Neural progenitor cell (in vitro differentiated cells): ENCODE data around the gene IER3IP1. TPM values are rescaled to one million over a fixed set of nuclear protein-coding genes. Genes with fewer than 3 reads are reported as not detected.

ENCODE experiments used
- DNase-seq: peaks from one replicate; pipeline ENCODE4 v3.0.0-alpha.2; 2016; ENCODE audit warnings: low spot score
- H2AFZ ChIP-seq: fragments of 200-600 bp; sonication (generic); replicated peaks from 2 replicates; pipeline ENCODE4 v1.6.1; 2016; ENCODE audit warnings: antibody characterized with exemption
- H3F3A ChIP-seq: fragments of 200-600 bp; sonication (generic); 2 replicates; pipeline ENCODE4 v1.6.1; 2016; ENCODE audit warnings: antibody characterized with exemption, low read depth
- H3K27ac ChIP-seq: fragments of 200-600 bp; sonication (generic); 2 replicates; pipeline ENCODE4 v1.5.1; 2016; ENCODE audit warnings: mild to moderate bottlenecking
- H3K27me3 ChIP-seq: fragments of 200-600 bp; sonication (generic); 2 replicates; pipeline ENCODE4 v1.6.1; 2016; ENCODE audit warnings: mild to moderate bottlenecking, moderate library complexity
- H3K36me3 ChIP-seq: fragments of 200-600 bp; sonication (generic); 2 replicates; pipeline ENCODE4 v1.5.1; 2016
- H3K4me1 ChIP-seq: fragments of 200-600 bp; sonication (generic); 2 replicates; pipeline ENCODE4 v1.6.1; 2016; ENCODE audit warnings: mixed run types
- H3K4me2 ChIP-seq: fragments of 200-600 bp; sonication (generic); 2 replicates; pipeline ENCODE4 v1.6.1; 2016
- H3K4me3 ChIP-seq: fragments of 200-600 bp; sonication (generic); 2 replicates; pipeline ENCODE4 v1.5.1; 2016
- H3K79me2 ChIP-seq: fragments of 200-600 bp; sonication (generic); 2 replicates; pipeline ENCODE4 v1.6.1; 2016; ENCODE audit warnings: low read depth
- H3K9ac ChIP-seq: fragments of 200-600 bp; sonication (generic); 2 replicates; pipeline ENCODE4 v1.6.1; 2016
- H3K9me3 ChIP-seq: fragments of 200-600 bp; sonication (generic); 2 replicates; pipeline ENCODE4 v1.5.1; 2016; ENCODE audit warnings: low read depth
- H4K20me1 ChIP-seq: fragments of 200-600 bp; sonication (generic); 2 replicates; pipeline ENCODE4 v1.6.1; 2016; ENCODE audit warnings: low read depth
- H3K27ac Mint-ChIP-seq: 3 replicates; pipeline ENCODE4 v1.8.0; 2021; ENCODE audit warnings: mixed read lengths
- H3K27me3 Mint-ChIP-seq: 2 replicates; pipeline ENCODE4 v1.8.0; 2022; ENCODE audit warnings: low read depth, mild to moderate bottlenecking, inconsistent platforms, moderate library complexity, mixed read lengths; ENCODE audit not compliant: insufficient read depth
- H3K36me3 Mint-ChIP-seq: 3 replicates; pipeline ENCODE4 v1.8.0; 2021; ENCODE audit warnings: mixed read lengths
- H3K4me1 Mint-ChIP-seq: 3 replicates; pipeline ENCODE4 v1.8.0; 2021; ENCODE audit warnings: mixed read lengths
- H3K4me3 Mint-ChIP-seq: 3 replicates; pipeline ENCODE4 v1.8.0; 2021; ENCODE audit warnings: mild to moderate bottlenecking, moderate library complexity, mixed read lengths
- H3K9me3 Mint-ChIP-seq: 3 replicates; pipeline ENCODE4 v1.8.0; 2020; ENCODE audit warnings: mixed read lengths
- EZH2 ChIP-seq: fragments of 200-600 bp; sonication (generic); IDR thresholded peaks from 2 replicates; pipeline ENCODE4 v1.6.1; 2017; ENCODE audit warnings: antibody characterized with exemption, mild to moderate bottlenecking, moderate library complexity
- EZH2phosphoT487 ChIP-seq: fragments of 200-600 bp; sonication (generic); IDR thresholded peaks from 2 replicates; pipeline ENCODE4 v1.6.1; 2017; ENCODE audit warnings: antibody characterized with exemption
- total RNA-seq: library from RNA; depleted of rRNA; stranded (reverse); fragments of >200 nt; gene quantifications from 2 replicates; pipeline ENCODE4 v1.2.3, GENCODE V29; 2015; ENCODE audit warnings: low replicate concordance
- TF ChIP-seq, protein P1 (sequence below): fragments of 200-600 bp; sonication (generic); IDR thresholded peaks from 2 replicates; pipeline ENCODE4 v1.5.1; 2017; ENCODE audit warnings: antibody characterized with exemption, mild to moderate bottlenecking

The IER3IP1 gene, protein sequence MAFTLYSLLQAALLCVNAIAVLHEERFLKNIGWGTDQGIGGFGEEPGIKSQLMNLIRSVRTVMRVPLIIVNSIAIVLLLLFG
- 10.9 and 16.6 TPM in 2 replicates for total RNA-seq

- no peak for TF ChIP-seq EZH2
- TF ChIP-seq, protein P1, sequence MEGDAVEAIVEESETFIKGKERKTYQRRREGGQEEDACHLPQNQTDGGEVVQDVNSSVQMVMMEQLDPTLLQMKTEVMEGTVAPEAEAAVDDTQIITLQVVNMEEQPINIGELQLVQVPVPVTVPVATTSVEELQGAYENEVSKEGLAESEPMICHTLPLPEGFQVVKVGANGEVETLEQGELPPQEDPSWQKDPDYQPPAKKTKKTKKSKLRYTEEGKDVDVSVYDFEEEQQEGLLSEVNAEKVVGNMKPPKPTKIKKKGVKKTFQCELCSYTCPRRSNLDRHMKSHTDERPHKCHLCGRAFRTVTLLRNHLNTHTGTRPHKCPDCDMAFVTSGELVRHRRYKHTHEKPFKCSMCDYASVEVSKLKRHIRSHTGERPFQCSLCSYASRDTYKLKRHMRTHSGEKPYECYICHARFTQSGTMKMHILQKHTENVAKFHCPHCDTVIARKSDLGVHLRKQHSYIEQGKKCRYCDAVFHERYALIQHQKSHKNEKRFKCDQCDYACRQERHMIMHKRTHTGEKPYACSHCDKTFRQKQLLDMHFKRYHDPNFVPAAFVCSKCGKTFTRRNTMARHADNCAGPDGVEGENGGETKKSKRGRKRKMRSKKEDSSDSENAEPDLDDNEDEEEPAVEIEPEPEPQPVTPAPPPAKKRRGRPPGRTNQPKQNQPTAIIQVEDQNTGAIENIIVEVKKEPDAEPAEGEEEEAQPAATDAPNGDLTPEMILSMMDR, result peak; percentile 8
- TF ChIP-seq EZH2phosphoT487, result no peak
- no peaks in the 10 kb centered on the region for H3F3A ChIP-seq
- H3K9ac ChIP-seq, result peak within 1 kb of the TSS; percentile 68
- peaks cover 8% of the 10 kb centered on the region for H3K4me1 ChIP-seq
- peak; percentile 93 for DNase-seq
- H3K36me3 ChIP-seq, result no peaks in the 10 kb centered on the region
- Mint-ChIP-seq H3K27me3 (peaks cover 3% of the 10 kb centered on the region), H3K36me3 (no peaks in the 10 kb centered on the region), H3K4me1 (no peaks in the 10 kb centered on the region), H3K27ac (peak within 1 kb of the TSS; percentile 81), H3K9me3 (no peaks in the 10 kb centered on the region), H3K4me3 (peak within 1 kb of the TSS; percentile 72)
- peak within 1 kb of the TSS; percentile 89 for H2AFZ ChIP-seq
- H4K20me1 ChIP-seq, result peaks cover 19% of the 10 kb centered on the region
- no peaks in the 10 kb centered on the region for H3K27me3 ChIP-seq
- peak within 1 kb of the TSS; percentile 81 for H3K4me2 ChIP-seq
- peak within 1 kb of the TSS; percentile 92 for H3K4me3 ChIP-seq
- H3K27ac ChIP-seq, result no peak within 1 kb of the TSS
- peaks cover 51% of the 10 kb centered on the region for H3K79me2 ChIP-seq
- no peaks in the 10 kb centered on the region for H3K9me3 ChIP-seq
These were observed at the start of gene IER3IP1 for GRCh38 chr18:47175898-47176575. TSS of gene IER3IP1 (minus strand) at chr18:47176364. CDS start at chr18:47176277, 87 bp downstream.

DNA sequence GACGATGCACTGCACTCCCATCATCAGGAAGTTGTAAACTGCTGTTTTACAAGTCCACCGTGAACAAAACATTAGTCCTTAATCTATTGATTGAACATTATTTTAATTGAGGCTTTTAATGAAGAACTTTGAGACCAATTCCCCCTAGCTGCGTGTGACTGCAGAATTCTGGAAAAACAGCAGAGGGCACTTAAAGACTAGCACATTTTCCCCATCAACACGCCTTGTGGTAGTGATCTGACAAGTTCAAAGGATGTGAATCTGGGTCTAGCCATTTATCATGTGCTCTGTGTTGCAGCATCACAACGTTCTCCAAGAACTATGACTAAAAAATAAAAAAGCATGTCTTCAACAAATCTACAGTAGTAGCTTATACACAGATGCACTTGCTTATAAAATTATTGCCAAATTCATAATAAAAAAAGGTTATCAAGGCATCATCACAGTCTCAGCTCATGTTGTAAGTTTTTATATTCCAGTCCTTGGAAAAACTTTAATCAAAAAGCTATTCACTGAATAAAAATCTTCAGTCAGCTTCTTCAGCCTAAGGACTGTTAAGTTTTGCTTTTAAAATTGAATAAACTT, 39.5 kb upstream of the IER3IP1 start:
- no peaks in the 10 kb centered on the region for H3K79me2 ChIP-seq
- DNase-seq, result peak; percentile 76
- H3K4me3 Mint-ChIP-seq, result no peak overlapping the region
- H3K4me3 ChIP-seq, result no peak overlapping the region
- no peaks in the 10 kb centered on the region for H3K9me3 Mint-ChIP-seq
- H3K4me1 ChIP-seq, result peaks cover 18% of the 10 kb centered on the region
- TF ChIP-seq, protein P1, result peak; percentile 85
- TF ChIP-seq EZH2phosphoT487, result no peak
- no peak for TF ChIP-seq EZH2
- no peak overlapping the region for H2AFZ ChIP-seq
- no peak overlapping the region for H3K27ac ChIP-seq
- peaks cover 6% of the 10 kb centered on the region for H3K27me3 Mint-ChIP-seq
- no peaks in the 10 kb centered on the region for H3K36me3 ChIP-seq
- H3K36me3 Mint-ChIP-seq, result no peaks in the 10 kb centered on the region
- H3K4me2 ChIP-seq, result no peak overlapping the region
- H3F3A ChIP-seq, result peaks cover 5% of the 10 kb centered on the region
- no peaks in the 10 kb centered on the region for H3K4me1 Mint-ChIP-seq
- no peak overlapping the region for H3K27ac Mint-ChIP-seq
- no peak overlapping the region for H3K9ac ChIP-seq
- H4K20me1 ChIP-seq, result no peaks in the 10 kb centered on the region
- no peaks in the 10 kb centered on the region for H3K9me3 ChIP-seq
- H3K27me3 ChIP-seq, result peaks cover 15% of the 10 kb centered on the region

GRCh38 chr18:47209171-47209570, 33.0 kb upstream of the IER3IP1 start:
- Histone ChIP-seq H4K20me1 (no peaks in the 10 kb centered on the region), H3K9me3 (no peaks in the 10 kb centered on the region), H3K36me3 (no peaks in the 10 kb centered on the region), H3K27ac (no peak overlapping the region), H2AFZ (no peak overlapping the region), H3F3A (peaks cover 45% of the 10 kb centered on the region), H3K9ac (no peak overlapping the region), H3K4me3 (no peak overlapping the region), H3K4me1 (peaks cover 65% of the 10 kb centered on the region), H3K27me3 (no peaks in the 10 kb centered on the region), H3K79me2 (no peaks in the 10 kb centered on the region), H3K4me2 (peak overlapping the region; percentile 43)
- Mint-ChIP-seq H3K36me3 (no peaks in the 10 kb centered on the region), H3K27ac (no peak overlapping the region), H3K27me3 (no peaks in the 10 kb centered on the region), H3K4me1 (peaks cover 44% of the 10 kb centered on the region), H3K9me3 (no peaks in the 10 kb centered on the region), H3K4me3 (no peak overlapping the region)
- peak; percentile 42 for DNase-seq
- TF ChIP-seq EZH2phosphoT487 (no peak), EZH2 (no peak)
- TF ChIP-seq, protein P1, result no peak
